GM12878 (cell line): ENCODE measurements around the gene ALG12. TPM values are rescaled to one million over a fixed set of nuclear protein-coding genes. Genes with fewer than 3 reads are reported as not detected.

Source experiments
- CBX3 ChIP-seq: fragments of 200-600 bp; sonication (generic); IDR thresholded peaks from 2 replicates; pipeline ENCODE4 v1.6.1; 2016; ENCODE audit warnings: low read depth, borderline replicate concordance
- ETV6 ChIP-seq, 2 experiments: fragments of 450-650 bp in 1 of 2; IDR thresholded peaks in 1 of 2; conservative IDR thresholded peaks in 1 of 2; 2 replicates each; pipeline ENCODE4 v1.6.1; 2014; ENCODE audit warnings: antibody characterized with exemption in 1 of 2, borderline replicate concordance in 1 of 2, low read depth in 1 of 2, mild to moderate bottlenecking in 1 of 2, moderate library complexity in 1 of 2
- HSF1 ChIP-seq: fragments of 150-350 bp; IDR thresholded peaks from 2 replicates; pipeline ENCODE4 v1.6.1; 2014; ENCODE audit warnings: mild to moderate bottlenecking, low read depth, low read length
- MAX ChIP-seq: IDR thresholded peaks from 2 replicates; pipeline ENCODE4 v1.6.1; 2012; ENCODE audit warnings: low read depth, low read length, improper control_type of control experiment
- NRF1 ChIP-seq: conservative IDR thresholded peaks from 2 replicates; pipeline ENCODE4 v1.6.1; 2011; ENCODE audit warnings: mild to moderate bottlenecking, low read depth, low read length, improper control_type of control experiment
- POLR2AphosphoS2 ChIP-seq: IDR thresholded peaks from 2 replicates; pipeline ENCODE4 v1.6.1; 2011; ENCODE audit warnings: low read depth, mild to moderate bottlenecking, low read length, improper control_type of control experiment, moderate library complexity
- RAD51 ChIP-seq: fragments of 450-650 bp; IDR thresholded peaks from 2 replicates; pipeline ENCODE4 v1.6.1; 2016; ENCODE audit warnings: moderate library complexity, mild to moderate bottlenecking, inconsistent platforms
- SIX5 ChIP-seq: IDR thresholded peaks from 2 replicates; pipeline ENCODE4 v1.6.1; 2011; ENCODE audit warnings: mild to moderate bottlenecking, low read depth, low read length, moderate library complexity; ENCODE audit not compliant: severe bottlenecking
- SREBF1 ChIP-seq: IDR thresholded peaks from 2 replicates; pipeline ENCODE4 v1.6.1; 2012; ENCODE audit warnings: mild to moderate bottlenecking, low read length
- TARDBP ChIP-seq: IDR thresholded peaks from 2 replicates; pipeline ENCODE4 v1.6.1; 2016; ENCODE audit warnings: borderline replicate concordance
- ZNF687 ChIP-seq: fragments of 450-650 bp; IDR thresholded peaks from 2 replicates; pipeline ENCODE4 v1.6.1; 2017; ENCODE audit warnings: mild to moderate bottlenecking, moderate library complexity
- polyA plus RNA-seq, 11 experiments: library from polyadenylated mRNA; depleted of rRNA in 4 of 11; unstranded in 6 of 11; stranded (reverse) in 5 of 11; fragments of >200 nt; fragmentation: Nextera tagmentation in 4 of 11; fragmentation: Illumina TruSeq in 1 of 11; extraction: Ambion mirVana in 4 of 11; extraction: Trizol in 1 of 11; gene quantifications; 1 replicate in 1 of 11; 2 replicates in 10 of 11; pipeline versions ENCODE4 v1.2.1 to v1.2.3, GENCODE V29; 2011 to 2016; ENCODE audit warnings: inconsistent platforms in 2 of 11, missing spikeins in 2 of 11, low read depth in 1 of 11
- total RNA-seq, 4 experiments: library from RNA; depleted of rRNA in 3 of 4; stranded (reverse); fragments of >200 nt in 3 of 4; fragmentation: Illumina TruSeq in 1 of 4; extraction: Trizol in 1 of 4; gene quantifications; 2 replicates each; pipeline versions ENCODE4 v1.2.1 to v1.2.3, GENCODE V29; 2013 to 2021
- TF ChIP-seq, protein P1 (sequence below): fragments of 450-650 bp; IDR thresholded peaks from 2 replicates; pipeline ENCODE4 v1.6.1; 2018; ENCODE audit warnings: mild to moderate bottlenecking, low read depth, moderate library complexity; ENCODE audit not compliant: partially characterized antibody
- TF ChIP-seq, protein P2 (sequence below): IDR thresholded peaks from 2 replicates; pipeline ENCODE4 v1.6.1; 2012; ENCODE audit warnings: low read depth, low read length, improper control_type of control experiment
- TF ChIP-seq, protein P3 (sequence below): fragments of 450-650 bp; formaldehyde crosslinking; IDR thresholded peaks from 2 replicates; pipeline ENCODE4 v1.4.0; 2022; ENCODE audit warnings: mild to moderate bottlenecking, moderate library complexity

The ALG12 gene
- total and polyA plus RNA-seq, 10 of the 15 experiments (the other 5 are each of a cell fraction or from before 2014, with no cell fraction given): 0.22 to 23.4 (median 6.6) TPM

GRCh38 chr22:49962751-49963646 is 44.8 kb upstream of the ALG12 start (continued):
- no peak for TF ChIP-seq HSF1
- TF ChIP-seq CBX3: no peak
- TF ChIP-seq, protein P1, sequence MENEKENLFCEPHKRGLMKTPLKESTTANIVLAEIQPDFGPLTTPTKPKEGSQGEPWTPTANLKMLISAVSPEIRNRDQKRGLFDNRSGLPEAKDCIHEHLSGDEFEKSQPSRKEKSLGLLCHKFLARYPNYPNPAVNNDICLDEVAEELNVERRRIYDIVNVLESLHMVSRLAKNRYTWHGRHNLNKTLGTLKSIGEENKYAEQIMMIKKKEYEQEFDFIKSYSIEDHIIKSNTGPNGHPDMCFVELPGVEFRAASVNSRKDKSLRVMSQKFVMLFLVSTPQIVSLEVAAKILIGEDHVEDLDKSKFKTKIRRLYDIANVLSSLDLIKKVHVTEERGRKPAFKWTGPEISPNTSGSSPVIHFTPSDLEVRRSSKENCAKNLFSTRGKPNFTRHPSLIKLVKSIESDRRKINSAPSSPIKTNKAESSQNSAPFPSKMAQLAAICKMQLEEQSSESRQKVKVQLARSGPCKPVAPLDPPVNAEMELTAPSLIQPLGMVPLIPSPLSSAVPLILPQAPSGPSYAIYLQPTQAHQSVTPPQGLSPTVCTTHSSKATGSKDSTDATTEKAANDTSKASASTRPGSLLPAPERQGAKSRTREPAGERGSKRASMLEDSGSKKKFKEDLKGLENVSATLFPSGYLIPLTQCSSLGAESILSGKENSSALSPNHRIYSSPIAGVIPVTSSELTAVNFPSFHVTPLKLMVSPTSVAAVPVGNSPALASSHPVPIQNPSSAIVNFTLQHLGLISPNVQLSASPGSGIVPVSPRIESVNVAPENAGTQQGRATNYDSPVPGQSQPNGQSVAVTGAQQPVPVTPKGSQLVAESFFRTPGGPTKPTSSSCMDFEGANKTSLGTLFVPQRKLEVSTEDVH: peak; percentile 4
- TF ChIP-seq, protein P2, sequence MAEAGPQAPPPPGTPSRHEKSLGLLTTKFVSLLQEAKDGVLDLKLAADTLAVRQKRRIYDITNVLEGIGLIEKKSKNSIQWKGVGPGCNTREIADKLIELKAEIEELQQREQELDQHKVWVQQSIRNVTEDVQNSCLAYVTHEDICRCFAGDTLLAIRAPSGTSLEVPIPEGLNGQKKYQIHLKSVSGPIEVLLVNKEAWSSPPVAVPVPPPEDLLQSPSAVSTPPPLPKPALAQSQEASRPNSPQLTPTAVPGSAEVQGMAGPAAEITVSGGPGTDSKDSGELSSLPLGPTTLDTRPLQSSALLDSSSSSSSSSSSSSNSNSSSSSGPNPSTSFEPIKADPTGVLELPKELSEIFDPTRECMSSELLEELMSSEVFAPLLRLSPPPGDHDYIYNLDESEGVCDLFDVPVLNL: no peak
- TF ChIP-seq, protein P3, sequence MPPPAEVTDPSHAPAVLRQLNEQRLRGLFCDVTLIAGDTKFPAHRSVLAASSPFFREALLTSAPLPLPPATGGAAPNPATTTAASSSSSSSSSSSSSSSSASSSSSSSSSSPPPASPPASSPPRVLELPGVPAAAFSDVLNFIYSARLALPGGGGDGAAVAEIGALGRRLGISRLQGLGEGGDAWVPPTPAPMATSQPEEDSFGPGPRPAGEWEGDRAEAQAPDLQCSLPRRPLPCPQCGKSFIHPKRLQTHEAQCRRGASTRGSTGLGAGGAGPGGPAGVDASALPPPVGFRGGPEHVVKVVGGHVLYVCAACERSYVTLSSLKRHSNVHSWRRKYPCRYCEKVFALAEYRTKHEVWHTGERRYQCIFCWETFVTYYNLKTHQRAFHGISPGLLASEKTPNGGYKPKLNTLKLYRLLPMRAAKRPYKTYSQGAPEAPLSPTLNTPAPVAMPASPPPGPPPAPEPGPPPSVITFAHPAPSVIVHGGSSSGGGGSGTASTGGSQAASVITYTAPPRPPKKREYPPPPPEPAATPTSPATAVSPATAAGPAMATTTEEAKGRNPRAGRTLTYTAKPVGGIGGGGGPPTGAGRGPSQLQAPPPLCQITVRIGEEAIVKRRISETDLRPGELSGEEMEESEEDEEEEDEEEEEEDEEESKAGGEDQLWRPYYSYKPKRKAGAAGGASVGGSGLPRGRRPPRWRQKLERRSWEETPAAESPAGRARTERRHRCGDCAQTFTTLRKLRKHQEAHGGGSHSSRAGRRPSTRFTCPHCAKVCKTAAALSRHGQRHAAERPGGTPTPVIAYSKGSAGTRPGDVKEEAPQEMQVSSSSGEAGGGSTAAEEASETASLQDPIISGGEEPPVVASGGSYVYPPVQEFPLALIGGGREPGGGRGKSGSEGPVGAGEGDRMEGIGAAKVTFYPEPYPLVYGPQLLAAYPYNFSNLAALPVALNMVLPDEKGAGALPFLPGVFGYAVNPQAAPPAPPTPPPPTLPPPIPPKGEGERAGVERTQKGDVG (CRISPR knock-in tag): no peak
- no peak for TF ChIP-seq MAX
- no peak for TF ChIP-seq SIX5
- no peak for TF ChIP-seq SREBF1
- no peak for TF ChIP-seq TARDBP
- TF ChIP-seq POLR2AphosphoS2: no peak
- TF ChIP-seq RAD51: no peak
- no peak for TF ChIP-seq NRF1
- TF ChIP-seq ETV6 (conservative IDR thresholded peaks at IDR 0.05 in 1 of 2, IDR thresholded peaks at IDR 0.05 in 1 of 2; ENCODE audit: borderline replicate concordance in 1 of 2, low read depth in 1 of 2): no peak
- peak; percentile 21; the same call in 1 of the 2 replicates for TF ChIP-seq ZNF687
